DMS114 treated with DMSO at 0.1 percent for 48 hours (cell line): ENCODE data around the gene MAPK14.

Source experiments
- DNase-seq: peaks from one replicate; lab custom pipeline; 2025; ENCODE audit not compliant: unreplicated experiment; lab: John Stamatoyannopoulos, UW

MAPK14 gene

DNA sequence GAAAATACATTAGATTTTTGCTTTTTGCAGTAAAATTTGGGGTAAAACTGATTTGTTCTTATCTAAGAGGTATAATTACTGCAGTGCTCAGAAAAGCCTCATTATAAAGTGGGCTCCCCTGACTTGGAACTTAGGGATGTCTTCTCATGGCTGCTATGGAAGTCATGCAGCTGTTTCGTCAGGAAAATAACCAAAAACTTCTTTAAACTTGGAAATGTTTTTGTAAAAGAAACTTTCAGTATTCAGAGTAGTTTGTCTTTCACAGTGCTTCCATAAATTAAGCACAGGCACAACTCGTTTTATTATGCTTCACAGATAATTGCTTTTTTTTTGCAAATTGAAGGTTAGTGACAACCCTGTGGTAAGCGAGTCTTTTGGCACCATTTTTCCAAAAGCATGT, 6.8 kb downstream of the MAPK14 start:
- DNase-seq = no peak

DNA sequence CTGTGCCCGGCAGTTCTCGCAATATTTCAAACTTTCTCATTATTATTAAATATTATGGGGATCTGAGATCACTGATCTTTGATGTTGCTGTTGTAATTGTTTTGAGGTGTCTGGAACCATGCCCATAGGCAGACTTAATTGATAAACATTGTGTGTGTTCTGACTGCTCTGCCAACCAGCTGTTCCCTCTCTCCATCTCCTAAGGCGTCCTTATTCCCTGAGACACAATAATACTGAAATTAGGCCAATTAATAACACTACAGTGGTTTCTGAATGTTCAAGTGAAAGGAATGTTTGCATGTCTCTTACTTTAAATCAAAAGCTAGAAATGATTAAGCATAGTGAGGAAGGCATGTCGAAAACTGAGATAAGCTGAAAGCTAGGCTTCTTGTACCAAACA, 7.6 kb downstream of the MAPK14 start:
- DNase-seq = no peak

DNA sequence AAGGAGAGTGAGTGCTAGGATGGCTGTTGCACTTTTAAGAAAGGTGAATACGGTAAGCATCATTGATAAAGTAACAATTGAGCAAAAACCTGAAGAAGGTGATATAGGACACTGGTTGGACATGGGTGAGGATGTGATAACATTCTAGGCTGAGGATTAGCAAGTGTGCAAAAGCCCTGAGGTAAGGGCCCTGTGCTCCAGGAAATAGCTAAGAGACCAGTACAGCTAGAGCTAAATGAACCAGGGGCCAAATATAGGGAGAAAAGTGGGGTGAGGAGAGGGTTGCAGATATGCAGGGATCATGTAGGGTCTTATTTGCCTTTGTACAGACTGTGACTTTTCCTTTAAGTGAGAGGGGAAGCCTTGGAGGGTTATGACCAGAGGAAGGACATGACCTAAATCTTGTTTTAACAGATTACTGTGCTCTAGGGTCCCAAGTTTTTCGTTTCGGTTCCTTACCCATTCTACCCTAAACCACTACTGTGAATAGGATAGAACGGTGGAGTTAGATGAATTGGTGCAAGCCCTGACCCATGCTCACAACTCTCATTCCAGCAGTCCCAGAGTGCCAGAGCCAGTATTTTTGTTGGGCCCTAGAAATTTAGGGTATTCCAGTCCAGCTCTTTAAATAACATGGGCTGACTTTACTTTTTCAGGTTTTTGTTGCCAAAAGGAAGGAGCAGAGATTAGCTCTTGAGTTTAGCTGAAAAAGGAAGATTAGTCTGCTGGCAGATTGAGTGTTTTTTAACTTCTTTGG, 10.7 kb downstream of the MAPK14 start:
- DNase-seq = no peak

DNA sequence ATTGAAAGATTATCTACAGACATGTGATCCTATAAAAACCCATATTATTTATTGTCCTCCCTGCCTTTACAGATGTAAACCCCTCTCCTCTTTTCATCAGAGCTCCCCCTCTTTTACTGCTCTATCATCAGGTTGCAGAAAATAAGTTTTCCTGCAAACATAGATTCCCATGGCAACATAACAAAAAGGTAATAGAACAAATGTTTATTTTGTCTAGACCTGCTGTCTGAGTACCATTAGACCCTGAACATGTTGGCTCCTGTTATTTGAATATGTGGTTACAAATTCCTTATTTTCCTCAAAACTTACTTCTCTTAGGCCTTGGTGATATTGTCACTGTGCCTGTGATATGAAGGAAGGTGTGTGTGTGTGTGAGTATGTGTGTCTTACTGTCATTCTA, 11.5 kb downstream of the MAPK14 start:
- DNase-seq = no peak

DNA sequence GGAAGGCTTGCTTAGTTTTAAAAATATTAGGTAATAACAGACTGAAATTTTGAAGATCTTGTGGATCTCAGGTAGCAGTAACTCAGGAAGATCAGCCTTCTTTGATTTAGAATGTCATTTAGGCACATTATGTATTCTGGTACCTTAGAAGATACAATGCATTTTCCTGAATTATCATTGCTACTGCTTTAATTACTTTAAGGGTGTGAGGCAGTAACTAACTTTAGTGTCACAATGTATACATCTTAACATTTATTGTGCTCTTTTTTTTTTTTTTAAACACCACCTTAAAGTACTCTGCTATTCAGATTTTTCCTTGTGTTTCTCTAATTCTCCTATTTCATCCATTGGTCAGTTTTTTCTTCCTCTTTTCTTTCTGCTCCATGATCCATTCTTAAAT, 13.3 kb downstream of the MAPK14 start:
- DNase-seq = no peak

DNA sequence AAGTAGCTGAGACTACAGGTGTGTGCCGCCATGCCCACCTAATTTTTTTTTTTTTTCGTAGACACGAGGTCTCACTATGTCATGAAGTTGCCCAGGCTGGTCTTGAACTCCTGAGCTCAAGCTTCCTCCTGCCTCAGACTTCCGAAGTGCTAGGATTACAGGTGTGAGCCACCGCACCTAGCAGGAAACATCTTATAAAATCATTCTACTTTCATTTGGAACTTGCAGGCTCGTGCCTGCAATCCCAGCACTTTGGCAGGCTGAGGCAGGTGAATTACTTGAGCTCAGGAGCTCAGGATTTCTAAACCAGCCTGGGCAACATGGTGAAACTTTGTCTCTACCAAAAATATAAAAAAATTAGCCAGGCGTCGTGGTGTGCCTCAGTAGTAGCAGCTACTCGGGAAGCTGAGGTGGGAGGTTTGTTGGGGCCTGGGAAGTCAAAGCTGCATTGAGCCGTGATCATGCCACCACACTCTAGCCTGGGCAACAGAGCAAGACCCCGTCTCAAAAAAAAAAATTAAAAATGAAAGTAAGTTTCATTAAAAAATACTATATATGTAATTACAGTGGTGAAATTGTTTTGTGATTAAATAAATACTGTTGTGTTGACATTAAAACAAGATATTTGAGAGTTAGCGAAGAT, 15.1 kb downstream of the MAPK14 start:
- no peak for DNase-seq

DNA sequence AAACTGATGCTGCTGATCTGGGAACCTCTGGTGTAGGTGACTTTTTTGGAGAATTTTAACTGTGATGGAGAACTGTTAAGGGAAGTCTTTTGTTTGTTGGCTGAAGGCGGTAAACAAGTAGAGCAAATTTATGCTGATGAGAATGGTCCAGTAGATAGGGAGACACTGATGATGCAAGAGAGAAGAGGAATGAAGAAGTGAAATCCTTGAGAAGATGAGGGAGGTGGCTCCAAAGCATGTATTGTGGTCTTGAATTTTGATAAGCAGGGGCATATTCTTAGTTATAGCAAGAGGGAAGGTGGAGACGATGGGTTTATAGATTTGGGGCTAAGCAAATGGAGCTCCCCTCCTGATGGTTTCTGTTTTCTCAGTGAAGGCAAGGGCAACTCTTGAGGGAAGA, 22.0 kb downstream of the MAPK14 start:
- no peak for DNase-seq

DNA sequence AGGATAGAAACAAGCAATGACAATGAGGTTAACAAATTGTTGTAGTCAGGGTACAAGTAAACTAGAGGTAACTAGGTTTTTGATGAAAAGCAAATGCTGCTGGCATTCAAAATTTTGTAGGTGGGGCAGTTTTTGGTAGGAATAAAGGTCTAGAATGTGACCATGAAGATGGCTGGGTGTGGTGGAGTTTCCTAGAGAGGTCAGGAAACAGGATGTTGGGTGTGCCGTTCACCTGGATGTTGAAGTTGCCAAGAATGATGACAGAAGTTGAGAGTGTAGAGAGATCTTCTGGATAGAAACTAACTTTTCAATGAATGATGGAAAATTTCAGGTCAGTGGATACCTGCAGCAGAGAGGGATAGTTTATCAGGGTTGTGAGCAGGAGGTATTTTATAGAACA, 22.7 kb downstream of the MAPK14 start:
- DNase-seq = no peak

DNA sequence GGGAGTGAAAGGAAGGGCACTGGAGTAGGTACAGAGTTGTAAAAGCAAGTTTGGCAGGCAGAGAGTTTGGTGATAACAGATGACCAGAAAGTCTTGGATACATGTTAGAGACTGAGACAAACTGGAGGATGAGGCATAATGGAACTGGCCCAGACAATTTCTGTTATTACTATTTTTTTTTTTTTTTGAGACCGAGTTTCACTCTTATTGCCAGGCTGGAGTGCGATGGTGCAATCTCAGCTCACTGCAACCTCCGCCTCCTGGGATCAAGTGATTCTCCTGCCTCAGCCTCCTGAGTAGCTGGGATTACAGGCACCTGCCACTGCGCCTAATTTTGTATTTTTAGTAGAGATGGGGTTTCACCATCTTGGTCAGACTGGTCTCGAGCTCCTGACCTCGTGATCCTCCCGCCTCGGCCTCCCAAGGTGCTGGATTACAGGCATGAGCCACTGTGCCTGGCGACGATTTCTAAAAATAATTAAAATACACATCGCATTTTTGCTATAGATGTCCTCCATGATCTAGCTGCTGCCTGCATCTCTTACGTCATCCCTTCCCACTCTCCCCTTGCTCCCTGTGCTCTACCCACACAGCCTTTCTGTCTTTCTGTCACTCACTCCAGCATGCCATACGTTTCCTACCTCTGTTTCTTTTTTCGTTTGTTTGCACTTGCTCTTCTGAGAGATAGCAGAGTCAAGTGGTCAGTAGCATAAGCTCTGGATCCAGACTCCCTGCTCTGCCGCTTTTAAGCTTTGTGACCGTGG, 23.5 kb downstream of the MAPK14 start:
- no peak for DNase-seq

DNA sequence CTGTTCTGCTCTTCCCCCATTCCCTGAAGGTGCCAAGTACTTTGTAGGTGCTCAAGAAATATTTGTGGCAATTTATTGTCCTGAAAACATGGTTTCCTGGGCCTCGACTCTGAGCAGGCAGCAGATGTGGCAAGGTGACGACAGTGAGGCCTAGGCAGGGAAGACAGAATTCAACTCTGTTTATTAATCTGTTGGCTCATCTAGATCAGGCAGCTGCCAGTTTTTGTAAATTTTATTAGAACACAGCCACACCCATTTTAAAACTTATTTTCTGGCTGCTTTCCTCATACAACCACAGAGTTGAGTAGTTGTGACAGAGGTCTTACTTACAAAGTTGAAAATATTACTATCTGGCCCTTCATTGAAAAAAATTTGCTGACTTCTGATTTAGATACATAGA, 24.5 kb downstream of the MAPK14 start:
- DNase-seq = no peak

DNA sequence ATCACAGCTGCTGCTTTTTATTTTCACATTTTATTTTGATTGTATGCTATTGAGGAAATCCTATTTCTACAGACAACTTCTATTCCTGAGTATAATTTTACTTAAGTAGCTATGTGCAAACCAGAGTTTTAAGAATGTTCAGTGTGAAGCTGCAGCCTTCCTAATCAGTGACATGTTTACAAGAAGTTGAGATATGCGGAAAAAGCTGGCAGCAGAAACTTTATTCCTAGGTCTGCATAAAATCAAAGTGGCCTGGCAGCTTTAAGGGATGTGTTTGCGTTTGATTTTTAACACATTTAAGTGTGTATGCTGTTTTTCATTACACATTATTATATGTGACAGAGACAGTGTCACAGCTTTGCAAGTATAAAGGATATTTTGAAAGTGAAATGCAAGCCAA, 26.3 kb downstream of the MAPK14 start:
- DNase-seq = no peak

DNA sequence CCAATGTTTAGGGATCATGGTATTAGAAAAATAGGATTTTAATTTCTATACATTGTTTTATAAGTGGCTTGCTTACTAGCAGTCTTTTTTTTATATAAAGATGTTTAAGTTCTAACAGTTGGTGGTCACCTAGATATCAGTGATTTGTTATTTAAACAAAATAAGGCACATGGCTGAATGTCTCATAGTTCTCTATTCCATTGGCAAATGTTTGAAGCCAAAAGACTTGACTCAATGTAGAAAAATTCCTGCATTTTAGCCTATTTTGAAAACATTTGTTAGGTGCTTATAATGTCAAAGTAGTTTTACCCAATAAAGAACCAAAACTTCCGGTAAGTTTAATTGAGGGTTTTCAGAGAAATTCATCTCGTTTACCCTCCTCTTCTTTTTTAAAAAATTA, 26.8 kb downstream of the MAPK14 start:
- DNase-seq = no peak

DNA sequence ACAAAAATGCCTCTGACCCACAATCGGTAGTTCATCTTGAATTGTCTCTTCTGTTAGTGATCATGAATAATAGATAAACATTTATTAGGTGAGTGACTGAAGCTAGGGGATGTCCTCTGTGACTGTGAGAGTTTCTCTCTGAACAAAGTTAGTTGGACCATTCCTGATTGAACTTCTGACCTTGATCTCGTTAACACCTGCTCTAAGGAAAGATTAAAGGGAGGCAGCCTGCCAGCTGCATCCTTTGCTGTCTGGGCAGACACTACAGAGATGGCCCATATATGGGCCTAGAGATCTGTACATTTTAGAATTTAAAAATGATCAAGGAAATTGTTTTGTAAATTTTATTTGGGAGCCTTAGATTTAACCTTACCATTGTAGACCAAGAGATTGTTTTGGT, 27.3 kb downstream of the MAPK14 start:
- DNase-seq = no peak

DNA sequence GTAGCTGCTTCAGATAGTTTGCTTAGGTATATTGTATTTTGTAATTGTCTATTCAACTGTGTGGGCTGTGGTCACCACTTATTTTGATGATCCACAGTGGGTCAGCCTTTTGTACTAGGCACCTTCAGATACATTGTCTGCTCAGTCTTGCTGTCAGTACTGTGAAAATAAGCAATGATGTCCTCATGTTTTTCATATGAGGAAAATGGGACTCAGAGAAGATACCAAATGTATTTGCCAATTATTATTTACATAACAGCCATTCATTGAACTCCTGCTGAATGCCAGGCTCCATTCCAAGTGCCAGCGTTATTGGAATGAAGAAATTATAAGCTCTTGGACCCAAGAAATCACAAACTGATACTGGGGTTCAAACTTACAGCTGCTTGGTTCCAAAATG, 28.6 kb downstream of the MAPK14 start:
- no peak for DNase-seq

DNA sequence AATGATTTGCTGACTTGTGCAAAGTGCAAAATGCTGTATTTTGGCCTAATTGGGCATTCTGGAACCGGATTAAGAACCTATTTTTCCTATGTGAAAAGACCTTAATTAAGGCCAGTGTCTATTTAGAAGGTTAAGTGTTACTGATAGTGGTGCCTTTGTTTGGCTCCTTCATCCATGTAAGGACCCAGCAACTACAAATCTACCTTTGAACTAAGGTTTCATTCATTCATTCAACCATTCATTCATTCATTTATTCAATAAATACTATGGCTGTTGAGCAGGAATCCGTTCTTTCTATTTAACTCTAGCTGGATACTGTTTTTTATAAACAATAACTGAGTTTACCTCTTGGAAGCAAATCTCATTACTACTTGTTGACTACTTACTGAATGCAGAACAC, 33.6 kb downstream of the MAPK14 start:
- no peak for DNase-seq

DNA sequence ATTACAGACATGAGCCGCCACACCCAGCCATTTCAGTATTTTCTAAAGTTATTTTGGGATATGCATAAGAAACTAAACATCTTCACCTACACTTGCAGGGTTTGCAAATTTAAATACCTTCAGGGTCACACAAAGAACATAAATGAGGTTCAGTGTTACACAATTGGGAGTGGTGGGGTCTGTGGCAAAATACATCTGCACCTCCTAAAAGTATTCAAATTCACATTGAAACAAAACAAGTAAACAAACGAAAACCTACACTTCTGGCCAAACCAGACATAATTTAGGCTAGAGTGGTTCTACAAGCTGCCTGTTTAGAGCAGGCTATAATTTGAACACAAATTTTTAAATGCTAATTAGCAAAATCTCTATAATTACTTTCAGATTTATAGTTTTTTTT, 34.6 kb downstream of the MAPK14 start:
- DNase-seq = no peak

DNA sequence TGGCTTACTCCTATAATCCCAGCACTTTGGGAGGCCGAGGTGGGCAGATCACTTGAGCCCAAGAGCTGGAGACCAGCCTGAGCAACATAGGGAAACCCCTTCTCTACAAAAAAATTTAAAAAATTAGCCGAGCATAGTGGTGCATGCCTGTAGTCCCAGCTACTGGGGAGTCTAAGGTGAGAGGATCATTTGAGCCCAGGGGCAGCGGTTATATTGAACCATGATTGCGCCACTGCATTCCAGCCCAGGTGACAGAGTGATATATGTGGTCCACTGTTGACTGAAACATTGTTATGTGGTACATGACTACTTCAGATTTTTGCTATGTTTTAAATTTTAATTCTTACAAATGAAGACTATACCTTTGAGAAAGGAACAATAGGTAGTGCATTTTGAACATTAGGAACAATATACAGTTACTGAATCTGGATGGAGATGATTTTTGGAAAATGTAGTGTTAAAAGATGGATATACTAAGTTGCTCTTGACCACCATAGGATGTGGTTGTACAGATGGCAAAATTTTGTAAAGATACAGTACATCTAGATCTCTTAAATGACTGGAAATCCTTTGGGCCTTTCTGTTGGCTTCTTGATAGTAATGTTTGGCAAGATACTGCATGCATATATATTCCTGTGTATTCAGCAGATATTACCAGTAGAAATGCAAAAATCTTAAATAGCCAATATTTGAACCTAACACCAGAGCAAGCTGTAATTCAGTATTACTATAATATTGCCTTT, 35.9 kb downstream of the MAPK14 start:
- no peak for DNase-seq

DNA sequence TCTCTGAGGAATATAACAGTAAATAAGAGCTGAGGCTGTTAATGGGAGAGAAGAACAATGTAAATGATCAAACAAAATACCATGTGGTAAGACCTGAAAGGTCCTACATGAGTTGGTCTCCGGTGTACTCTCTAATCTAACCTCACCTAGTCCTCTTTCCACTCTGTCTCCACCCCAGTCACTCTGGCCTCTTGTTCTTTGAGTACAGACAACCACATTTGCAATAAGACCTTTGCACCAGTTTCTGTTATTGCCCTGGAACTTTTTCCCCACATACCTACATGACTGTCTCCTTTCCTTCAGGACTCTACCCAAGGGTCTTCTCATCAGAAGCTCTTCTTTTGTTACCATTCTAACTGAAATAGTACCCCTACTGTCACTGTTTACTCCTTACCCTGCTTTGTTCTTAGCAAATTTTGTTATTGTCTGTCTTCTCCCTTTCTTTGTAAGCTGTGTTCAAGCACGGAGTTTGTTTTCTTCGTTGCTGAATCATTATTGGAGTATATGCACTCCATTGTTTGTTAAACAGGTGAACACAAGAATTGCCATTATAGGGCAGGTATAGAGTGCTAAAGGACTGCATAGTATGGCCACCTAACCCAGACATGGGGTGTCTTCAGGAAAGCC, 37.3 kb downstream of the MAPK14 start:
- DNase-seq = no peak

DNA sequence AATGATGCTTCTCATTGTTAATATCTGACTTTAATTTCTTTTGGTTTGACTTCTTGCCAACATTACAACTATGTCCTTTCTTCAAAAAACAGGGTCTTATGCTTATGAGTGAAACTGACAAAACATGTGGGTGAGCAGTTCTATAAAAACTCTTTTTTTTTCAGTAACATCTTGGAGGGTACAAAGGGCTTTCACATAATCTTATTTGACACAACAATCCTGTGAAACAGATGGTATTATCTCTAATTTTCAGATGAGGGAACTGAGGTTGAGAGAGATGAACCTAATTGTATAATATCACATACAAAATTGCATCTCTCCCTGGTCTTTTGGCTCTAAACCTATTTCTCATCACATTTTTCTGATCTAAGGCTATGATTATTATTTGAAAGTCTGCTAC, 38.3 kb downstream of the MAPK14 start:
- no peak for DNase-seq

DNA sequence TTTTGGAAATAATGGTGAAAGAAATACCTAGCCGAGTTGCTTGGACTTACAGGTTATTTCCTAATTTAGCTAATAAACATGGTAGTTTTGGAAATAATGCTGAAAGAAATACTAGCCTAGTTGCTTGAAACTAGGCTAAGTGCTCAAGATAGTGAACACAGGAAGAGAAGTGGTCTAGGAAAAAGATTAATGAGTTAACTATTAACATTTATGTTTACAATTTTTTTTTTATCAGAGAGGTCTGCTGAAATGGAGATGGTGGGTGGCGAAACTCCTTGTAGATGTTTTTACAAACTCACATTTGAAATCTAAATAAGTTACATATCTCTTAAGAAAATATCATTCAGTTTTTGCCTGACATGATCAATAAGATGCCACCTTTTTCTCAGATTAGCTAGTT, 39.2 kb downstream of the MAPK14 start:
- no peak for DNase-seq

DNA sequence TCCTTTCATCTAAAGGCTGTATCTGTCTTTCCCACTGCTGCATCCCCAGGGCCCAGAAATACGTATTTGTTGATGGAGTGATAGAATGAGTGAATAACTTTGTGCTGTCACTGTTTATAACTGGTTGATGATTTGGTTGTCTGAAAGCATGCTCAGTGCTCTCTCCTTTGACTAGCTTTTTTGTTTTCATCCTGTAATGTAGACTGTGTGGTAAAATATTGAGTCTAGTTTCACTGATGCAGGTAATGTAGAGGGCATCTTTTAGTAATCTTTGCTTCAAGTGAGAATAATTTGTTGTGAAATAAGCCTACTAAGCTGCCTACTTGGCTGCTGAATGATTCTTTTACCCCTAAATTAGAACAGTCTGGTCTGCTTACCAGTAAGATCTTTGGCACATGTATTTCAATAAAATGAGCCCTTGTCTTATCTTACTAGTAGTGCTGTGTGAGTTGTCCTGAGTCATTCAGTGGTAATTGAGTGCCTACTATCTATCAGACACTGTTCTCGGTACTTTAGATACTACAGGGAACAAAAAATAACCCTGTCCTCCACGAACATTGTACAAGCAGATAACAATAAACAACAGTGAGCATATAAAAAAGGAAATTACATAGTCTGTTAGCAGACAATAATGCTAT, 39.9 kb downstream of the MAPK14 start:
- no peak for DNase-seq
